ENCODE data around the gene BEND7.

- no peak for TF ChIP-seq HLTF (IDR thresholded peaks at IDR 0.05)
- TF ChIP-seq TCF7L2 (IDR thresholded peaks at IDR 0.05; ENCODE audit: low read depth, low read length), result no peak
These were observed 87.3 kb downstream of the BEND7 start for GRCh38 chr10:13441476-13441875.

Data from K562 (cell line).